ENCODE data around the gene FAM162A. TPM values are rescaled to one million over a fixed set of nuclear protein-coding genes. Genes with fewer than 3 reads are reported as not detected.

The FAM162A gene
- total RNA-seq, 2 experiments from 2014 or later = 51.3 to 63.9 TPM

DNA sequence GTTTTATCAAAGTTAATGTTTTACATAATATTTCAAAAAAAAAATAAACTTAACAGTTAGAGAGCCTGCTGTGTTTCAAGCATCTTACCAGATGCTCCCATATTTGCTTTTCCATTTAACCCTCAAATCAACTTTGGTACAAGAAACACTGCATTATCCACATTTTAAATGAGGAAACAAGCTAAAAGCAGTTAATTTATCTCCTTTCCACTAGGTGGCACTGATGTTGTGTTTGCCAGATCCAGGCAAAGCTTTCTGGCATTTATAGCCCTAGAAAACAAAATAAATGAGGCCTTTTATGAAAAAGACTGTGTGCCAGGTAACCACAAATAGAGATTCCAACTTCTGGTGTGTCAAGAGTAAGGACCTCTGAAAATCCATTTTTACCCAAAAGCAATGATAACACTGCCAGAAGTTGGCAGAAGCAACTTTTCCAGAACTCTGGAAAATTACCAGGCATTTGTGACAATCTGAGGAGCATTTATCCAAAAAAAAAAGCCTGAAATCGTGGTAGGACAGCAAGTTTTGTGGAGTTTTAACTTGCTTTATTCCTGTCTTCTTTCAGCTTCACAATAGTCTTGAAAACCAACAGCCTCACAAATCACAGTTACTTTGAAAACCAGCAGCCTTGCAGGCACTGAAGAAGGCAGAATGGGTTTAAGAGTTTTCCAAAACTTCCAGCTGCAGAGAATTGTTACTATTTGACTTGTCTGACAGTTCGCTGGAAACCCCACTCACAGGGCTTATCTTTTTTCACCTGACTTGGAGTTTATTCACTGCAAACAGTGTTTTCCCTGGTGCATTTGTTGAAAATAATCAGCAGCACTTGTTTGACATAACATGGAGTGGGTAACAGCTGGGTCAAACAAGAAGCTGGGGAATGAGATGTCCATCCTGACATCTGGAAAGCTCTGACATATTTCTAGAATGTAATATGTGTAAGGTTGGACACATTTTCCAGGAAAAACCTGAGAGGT lies 9.2 kb downstream of the FAM162A start:
- DNase-seq (no peak), ATAC-seq (no peak)
- CTCF ChIA-PET = interaction anchor here (0.6 to 2.4 kb wide), 20 partner anchors 9 to 401 kb away, joined by 3 to 32 read pairs (median 4); partner anchors contain the start of genes FAM162A, HSPBAP1, MIX23 and WDR5B

DNA sequence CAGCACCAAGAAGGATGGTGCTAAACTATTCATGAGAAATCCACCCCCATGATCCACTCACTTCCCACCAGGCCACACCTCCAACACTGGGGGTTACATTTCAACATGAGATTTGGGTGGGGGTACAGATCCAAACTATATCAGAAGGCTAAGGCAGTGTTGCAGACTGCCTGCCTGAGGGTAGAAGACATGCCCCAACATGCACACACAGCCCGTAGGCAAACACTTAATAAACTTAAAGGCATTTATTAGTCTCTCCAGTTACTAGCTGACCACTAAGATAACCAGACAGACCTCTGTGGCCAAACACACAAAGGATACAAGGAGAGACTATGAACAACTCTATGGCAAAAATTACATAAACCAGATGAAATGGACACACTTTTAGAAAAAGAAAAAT lies 10.2 kb downstream of the FAM162A start:
- H3K4me1 Mint-ChIP-seq = peaks cover 30% of the 10 kb centered on the region
- CTCF ChIA-PET = interaction anchor here (1.2 to 2.4 kb wide), 7 partner anchors 11 to 285 kb away, joined by 3 to 32 read pairs (median 4); partner anchors contain the start of genes FAM162A, MIX23 and WDR5B
- peaks cover 11% of the 10 kb centered on the region for H3K36me3 Mint-ChIP-seq
- ATAC-seq (no peak), DNase-seq (no peak)
- no peaks in the 10 kb centered on the region for H3K9me3 Mint-ChIP-seq (ENCODE audit: low read depth)
- H3K27ac Mint-ChIP-seq = no peak overlapping the region
- no peaks in the 10 kb centered on the region for H3K27me3 Mint-ChIP-seq
- H3K4me3 Mint-ChIP-seq = no peak overlapping the region

More for the DNA sequence above, 9.2 kb downstream of the FAM162A start:
- Mint-ChIP-seq H3K9me3 (ENCODE audit: low read depth) (no peaks in the 10 kb centered on the region), H3K4me1 (peaks cover 37% of the 10 kb centered on the region), H3K27ac (no peak overlapping the region), H3K4me3 (no peak overlapping the region), H3K27me3 (no peaks in the 10 kb centered on the region), H3K36me3 (peaks cover 10% of the 10 kb centered on the region)

DNA sequence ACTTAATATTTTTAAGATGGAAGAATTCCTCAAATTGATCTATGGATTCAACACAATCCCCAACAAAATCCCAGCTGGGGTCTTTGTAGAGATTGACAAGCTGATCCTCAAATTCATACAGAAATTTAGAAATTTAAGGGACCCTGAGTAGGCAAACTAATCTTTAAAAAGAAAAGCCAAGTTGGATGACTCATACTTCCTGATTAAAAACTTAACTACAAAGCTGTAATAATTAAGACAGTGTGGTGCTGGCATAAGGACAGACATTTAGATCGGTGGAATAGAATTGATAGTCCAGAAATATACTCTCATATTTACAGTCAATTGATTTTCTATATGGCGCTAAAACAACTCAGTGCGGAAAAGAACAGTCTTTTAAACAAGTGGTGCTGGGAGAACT lies 11.6 kb downstream of the FAM162A start:
- H3K4me1 Mint-ChIP-seq = peaks cover 30% of the 10 kb centered on the region
- ATAC-seq = peak; percentile 33
- no peak overlapping the region for H3K27ac Mint-ChIP-seq
- H3K36me3 Mint-ChIP-seq = peaks cover 20% of the 10 kb centered on the region
- no peak for DNase-seq
- H3K4me3 Mint-ChIP-seq = no peak overlapping the region
- H3K9me3 Mint-ChIP-seq (ENCODE audit: low read depth) = no peaks in the 10 kb centered on the region
- no peaks in the 10 kb centered on the region for H3K27me3 Mint-ChIP-seq
- CTCF ChIA-PET = interaction anchor here (1.3 kb wide), 1 partner anchor 11 kb away, joined by 5 read pairs; the partner anchor contains the start of gene FAM162A

DNA sequence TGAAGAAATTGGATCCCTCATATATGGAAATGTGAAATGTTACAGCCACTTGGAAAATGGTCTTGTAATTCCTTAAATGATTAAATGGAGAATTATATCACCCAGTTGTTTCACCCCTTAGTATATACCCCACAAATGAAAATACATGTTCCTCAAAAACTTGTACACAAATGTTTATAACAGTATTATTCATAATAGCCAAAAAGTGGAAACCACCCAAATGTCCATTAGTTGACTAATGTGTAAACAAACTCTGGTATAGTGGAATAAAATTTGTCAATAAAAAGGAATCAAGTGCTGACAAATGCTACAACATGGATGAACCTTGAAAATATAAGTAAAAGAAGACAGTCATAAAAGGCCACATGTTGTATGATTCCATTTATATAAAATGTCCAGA lies 12.5 kb downstream of the FAM162A start:
- no peak overlapping the region for H3K27ac Mint-ChIP-seq
- ATAC-seq = no peak
- peaks cover 30% of the 10 kb centered on the region for H3K4me1 Mint-ChIP-seq

DNA sequence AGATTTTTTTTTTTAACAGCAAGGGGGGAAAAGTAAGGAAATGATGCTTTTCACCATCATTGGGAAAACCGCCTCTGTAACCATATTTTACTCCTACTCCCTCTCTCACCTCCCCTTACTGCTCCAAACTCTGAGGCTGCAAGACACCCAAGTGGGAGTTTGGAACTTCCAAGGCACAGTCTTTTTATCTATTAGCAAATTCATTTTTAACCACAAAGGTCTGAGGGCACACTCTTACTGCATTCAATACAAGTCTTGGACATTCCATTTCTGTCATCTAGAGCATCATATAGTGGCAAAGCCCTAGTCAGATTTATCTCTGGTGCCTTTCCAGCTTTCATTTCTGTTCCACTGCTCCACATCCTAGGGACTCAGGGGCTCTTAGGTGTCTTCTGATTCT lies 13.2 kb downstream of the FAM162A start:
- H3K4me1 Mint-ChIP-seq = peaks cover 30% of the 10 kb centered on the region
- H3K27me3 Mint-ChIP-seq = no peaks in the 10 kb centered on the region
- H3K27ac Mint-ChIP-seq = no peak overlapping the region
- peaks cover 21% of the 10 kb centered on the region for H3K36me3 Mint-ChIP-seq
- DNase-seq (no peak), ATAC-seq (no peak)
- no peak overlapping the region for H3K4me3 Mint-ChIP-seq
- CTCF ChIA-PET = no interaction called here
- H3K9me3 Mint-ChIP-seq (ENCODE audit: low read depth) = no peaks in the 10 kb centered on the region

More for the DNA sequence above, 12.5 kb downstream of the FAM162A start:
- H3K36me3 Mint-ChIP-seq = peaks cover 20% of the 10 kb centered on the region
- DNase-seq = no peak
- no peaks in the 10 kb centered on the region for H3K27me3 Mint-ChIP-seq
- H3K4me3 Mint-ChIP-seq = no peak overlapping the region
- no peaks in the 10 kb centered on the region for H3K9me3 Mint-ChIP-seq (ENCODE audit: low read depth)
- CTCF ChIA-PET = interaction anchor here (1.3 kb wide), 1 partner anchor 12 kb away, joined by 5 read pairs; the partner anchor contains the start of gene FAM162A

DNA sequence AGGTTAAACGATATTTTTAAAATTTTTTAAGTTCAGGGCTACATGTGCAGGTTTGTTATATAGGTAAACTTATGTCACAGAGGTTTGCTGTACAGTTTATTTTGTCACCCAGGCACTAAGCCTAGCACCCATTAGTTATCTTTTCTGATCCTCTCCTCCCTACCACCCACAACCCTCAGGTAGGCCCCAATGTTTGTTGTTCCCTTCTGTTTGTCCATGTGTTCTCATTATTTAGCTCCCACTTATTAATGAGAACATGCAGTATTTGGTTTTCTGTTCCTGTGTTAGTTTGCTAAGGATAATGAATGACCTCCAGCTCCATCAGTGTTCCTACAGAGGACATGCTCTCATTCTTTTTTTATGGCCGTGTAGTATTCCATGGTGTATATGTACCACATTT lies 14.9 kb downstream of the FAM162A start:
- H3K36me3 Mint-ChIP-seq = peaks cover 26% of the 10 kb centered on the region
- ATAC-seq = no peak
- DNase-seq = no peak
- CTCF ChIA-PET = interaction anchor here (1.5 kb wide), 1 partner anchor 17 kb away, joined by 3 read pairs; the partner anchor contains the start of gene WDR5B
- no peaks in the 10 kb centered on the region for H3K9me3 Mint-ChIP-seq (ENCODE audit: low read depth)
- H3K27ac Mint-ChIP-seq = no peak overlapping the region
- no peak overlapping the region for H3K4me3 Mint-ChIP-seq
- H3K27me3 Mint-ChIP-seq = no peaks in the 10 kb centered on the region
- H3K4me1 Mint-ChIP-seq = peaks cover 22% of the 10 kb centered on the region

DNA sequence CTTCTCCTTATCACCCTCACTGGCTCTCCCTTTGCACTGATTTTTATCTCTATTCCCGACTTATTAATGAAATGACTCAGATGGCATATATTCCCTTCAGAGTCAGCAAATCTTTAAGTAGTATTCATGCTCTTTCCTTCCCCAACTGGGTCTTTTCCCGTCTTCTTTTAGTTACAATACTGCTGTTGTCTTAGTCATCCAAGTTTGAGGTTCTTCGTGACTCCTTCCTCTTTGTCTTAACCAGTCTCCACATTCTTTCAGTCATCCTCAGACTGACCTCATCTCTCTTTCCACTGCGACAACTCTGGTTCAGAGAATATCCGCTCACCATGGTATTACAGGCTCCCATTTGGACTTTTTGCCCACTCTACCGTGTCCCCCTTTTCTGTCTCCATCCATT lies 19.5 kb downstream of the FAM162A start:
- Mint-ChIP-seq H3K27ac (no peak overlapping the region), H3K27me3 (no peaks in the 10 kb centered on the region), H3K4me1 (peaks cover 6% of the 10 kb centered on the region), H3K9me3 (ENCODE audit: low read depth) (no peaks in the 10 kb centered on the region), H3K36me3 (peaks cover 45% of the 10 kb centered on the region), H3K4me3 (no peak overlapping the region)
- ATAC-seq (no peak), DNase-seq (no peak)
- CTCF ChIA-PET = interaction anchor here (1.4 kb wide), 1 partner anchor 19 kb away, joined by 3 read pairs; the partner anchor contains the start of gene FAM162A

DNA sequence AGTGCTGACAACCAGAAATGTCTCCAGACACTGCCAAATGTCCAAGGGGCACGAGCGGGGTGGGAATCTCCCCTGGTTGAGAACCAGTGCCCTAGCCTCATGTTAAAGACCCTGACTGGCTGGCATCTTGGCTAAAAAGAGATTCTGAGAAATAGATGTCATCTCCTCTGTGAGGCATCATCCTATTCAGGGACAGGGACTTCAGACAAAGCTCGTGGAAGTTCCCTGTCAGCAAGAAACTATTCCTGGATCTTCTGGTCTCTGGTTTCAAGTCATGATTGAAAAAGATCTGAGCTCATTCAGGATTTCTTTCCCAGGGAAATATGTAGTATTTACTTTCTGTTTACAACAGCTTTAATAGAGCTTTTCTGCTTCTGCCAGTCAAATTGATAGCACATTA lies 21.0 kb downstream of the FAM162A start:
- H3K27me3 Mint-ChIP-seq = no peaks in the 10 kb centered on the region
- no peak for ATAC-seq
- peaks cover 6% of the 10 kb centered on the region for H3K4me1 Mint-ChIP-seq
- no peak overlapping the region for H3K4me3 Mint-ChIP-seq
- peaks cover 42% of the 10 kb centered on the region for H3K36me3 Mint-ChIP-seq
- no peaks in the 10 kb centered on the region for H3K9me3 Mint-ChIP-seq (ENCODE audit: low read depth)
- no peak for DNase-seq
- CTCF ChIA-PET = interaction anchor here (1.2 kb wide), 1 partner anchor 12 kb away, joined by 5 read pairs; no protein-coding TSS in a partner anchor
- H3K27ac Mint-ChIP-seq = no peak overlapping the region

DNA sequence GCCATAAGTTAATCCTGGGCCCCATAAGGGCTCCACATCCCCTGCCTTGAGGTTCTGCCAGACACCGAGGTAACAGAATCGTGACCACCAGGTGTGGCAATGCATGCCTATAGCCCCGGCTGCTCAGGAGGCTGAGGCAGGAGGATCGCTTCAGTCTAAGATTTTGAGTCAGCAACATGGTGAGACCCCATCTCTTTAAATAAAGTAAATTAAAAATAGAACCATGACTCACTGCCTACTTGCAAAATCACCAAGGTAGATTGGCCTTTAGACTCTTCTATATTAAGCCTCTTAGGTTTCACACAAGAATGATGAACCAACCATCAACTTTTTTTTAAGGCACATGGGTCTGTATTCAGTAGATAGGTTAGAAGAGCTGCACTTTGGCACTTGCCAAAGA lies 22.2 kb downstream of the FAM162A start:
- H3K4me3 Mint-ChIP-seq = no peak overlapping the region
- H3K36me3 Mint-ChIP-seq = peaks cover 42% of the 10 kb centered on the region
- H3K27ac Mint-ChIP-seq = no peak overlapping the region
- ATAC-seq (peak; percentile 27), DNase-seq (no peak)
- no peaks in the 10 kb centered on the region for H3K9me3 Mint-ChIP-seq (ENCODE audit: low read depth)
- CTCF ChIA-PET = interaction anchor here (0.8 kb wide), 1 partner anchor 13 kb away, joined by 3 read pairs; no protein-coding TSS in a partner anchor
- H3K4me1 Mint-ChIP-seq = peaks cover 6% of the 10 kb centered on the region
- no peaks in the 10 kb centered on the region for H3K27me3 Mint-ChIP-seq

DNA sequence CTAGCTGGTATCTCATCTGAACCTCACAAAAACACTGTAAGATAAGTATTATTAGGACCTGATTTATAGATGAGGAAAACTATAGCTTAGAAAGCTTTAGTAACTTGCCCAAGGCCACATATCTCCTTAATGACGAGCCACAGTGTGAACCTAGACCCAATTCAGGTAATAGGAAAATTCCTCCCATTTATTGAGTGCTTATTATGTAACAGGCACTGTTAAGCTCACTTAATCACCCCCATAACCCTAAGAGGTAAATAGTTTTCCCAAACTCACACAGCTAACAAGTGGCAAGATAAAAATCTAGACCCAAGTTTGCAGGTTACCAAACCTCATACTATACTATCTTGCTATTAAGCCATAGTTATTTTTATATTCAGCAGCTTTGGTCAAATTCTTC lies 24.0 kb downstream of the FAM162A start:
- peaks cover 18% of the 10 kb centered on the region for H3K4me1 Mint-ChIP-seq
- CTCF ChIA-PET = interaction anchor here (1.5 to 1.8 kb wide), 2 partner anchors 15 to 24 kb away, joined by 5 to 6 read pairs; partner anchors contain the start of gene FAM162A
- no peak overlapping the region for H3K4me3 Mint-ChIP-seq
- ATAC-seq (no peak), DNase-seq (no peak)
- no peaks in the 10 kb centered on the region for H3K9me3 Mint-ChIP-seq (ENCODE audit: low read depth)
- no peaks in the 10 kb centered on the region for H3K27me3 Mint-ChIP-seq
- H3K27ac Mint-ChIP-seq = no peak overlapping the region
- H3K36me3 Mint-ChIP-seq = peaks cover 49% of the 10 kb centered on the region

DNA sequence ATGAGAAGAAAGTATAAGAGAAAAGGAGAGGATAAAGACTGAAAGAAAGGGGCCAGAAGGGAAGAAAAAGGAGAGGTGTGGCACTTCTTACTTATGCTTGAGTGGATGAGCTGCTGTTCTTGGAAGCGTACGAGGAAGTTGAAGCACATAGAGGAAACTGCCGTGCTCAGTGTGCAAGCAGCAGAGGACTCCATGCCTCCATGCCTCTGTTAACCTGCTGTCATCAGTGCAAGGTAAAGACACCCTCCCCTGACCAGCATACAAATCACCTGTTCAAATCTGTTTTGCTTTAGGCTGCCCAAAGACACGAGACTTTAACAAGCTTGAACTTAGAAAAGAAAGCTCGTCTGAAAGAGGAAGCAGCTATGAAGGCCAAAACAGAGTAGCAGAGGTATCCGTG lies 25.5 kb downstream of the FAM162A start:
- Mint-ChIP-seq H3K27ac (no peak overlapping the region), H3K4me1 (peaks cover 26% of the 10 kb centered on the region), H3K4me3 (no peak overlapping the region), H3K36me3 (peaks cover 42% of the 10 kb centered on the region), H3K27me3 (no peaks in the 10 kb centered on the region), H3K9me3 (ENCODE audit: low read depth) (no peaks in the 10 kb centered on the region)
- no peak for ATAC-seq
- no peak for DNase-seq
- CTCF ChIA-PET = interaction anchor here (0.6 to 1.8 kb wide), 2 partner anchors 17 to 307 kb away, joined by 3 to 5 read pairs; no protein-coding TSS in a partner anchor

DNA sequence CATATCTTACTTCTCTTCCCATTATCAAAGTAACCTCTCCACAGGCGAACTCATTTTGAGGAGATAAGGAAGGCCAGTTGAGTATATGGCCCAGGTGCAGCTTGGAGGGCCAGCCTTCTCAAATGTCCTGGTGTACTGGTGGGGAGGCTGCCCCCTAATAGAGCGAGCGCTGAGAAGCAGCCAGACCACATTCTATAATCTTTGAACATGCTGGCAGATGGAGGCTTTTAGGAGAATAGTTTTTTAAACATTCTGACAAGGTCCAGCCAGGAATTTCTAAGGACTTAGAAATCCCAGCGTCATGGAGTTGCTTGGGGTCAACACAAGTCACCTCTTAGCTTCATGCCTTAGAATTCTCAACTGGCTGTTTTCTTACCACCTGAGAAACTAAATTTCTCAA lies 26.1 kb downstream of the FAM162A start:
- no peak overlapping the region for H3K27ac Mint-ChIP-seq
- H3K36me3 Mint-ChIP-seq = peaks cover 42% of the 10 kb centered on the region
- H3K27me3 Mint-ChIP-seq = no peaks in the 10 kb centered on the region
- H3K4me1 Mint-ChIP-seq = peaks cover 33% of the 10 kb centered on the region
- DNase-seq (no peak), ATAC-seq (no peak)
- CTCF ChIA-PET = no interaction called here
- no peak overlapping the region for H3K4me3 Mint-ChIP-seq
- H3K9me3 Mint-ChIP-seq (ENCODE audit: low read depth) = no peaks in the 10 kb centered on the region

DNA sequence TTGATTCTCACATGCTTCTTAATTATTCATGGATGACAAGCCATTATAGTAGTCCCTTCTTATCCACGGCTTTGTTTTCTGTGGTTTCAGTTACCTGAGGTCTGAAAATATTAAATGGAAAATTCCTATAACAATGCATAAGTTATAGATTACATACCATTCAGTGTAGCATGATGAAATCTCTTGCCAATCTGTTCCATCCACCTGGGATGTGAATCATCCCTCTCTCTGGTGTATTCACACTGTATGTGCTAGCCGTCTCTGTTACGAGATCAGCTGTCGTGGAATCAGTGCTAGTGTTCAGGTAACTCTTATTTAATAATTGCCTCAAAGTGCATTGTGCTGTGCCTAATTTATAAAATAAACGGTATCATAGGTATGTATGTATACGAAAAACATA lies 26.7 kb downstream of the FAM162A start:
- Mint-ChIP-seq H3K4me1 (peaks cover 35% of the 10 kb centered on the region), H3K27ac (no peak overlapping the region), H3K9me3 (ENCODE audit: low read depth) (no peaks in the 10 kb centered on the region), H3K27me3 (no peaks in the 10 kb centered on the region), H3K36me3 (peaks cover 39% of the 10 kb centered on the region), H3K4me3 (no peak overlapping the region)
- no peak for ATAC-seq
- no peak for DNase-seq
- CTCF ChIA-PET = interaction anchor here (1.6 kb wide), 1 partner anchor 26 kb away, joined by 7 read pairs; the partner anchor contains the start of gene FAM162A

Measured in activated CD8-positive, alpha-beta memory T cell treated with anti-CD3 and anti-CD28 coated beads, Interleukin-2, amount 10 ng/mL, durations not matched to agents 7 days and 5 days (primary cell).